Fibroblast of skin of right biceps (primary cell): ENCODE measurements around the gene RIPOR2.
"Not testable (repeated sequence)": the region's sequence is repeated elsewhere in the genome, so short reads cannot be mapped to it uniquely, and the experiment has no call there.

Experiments
- DNase-seq: peaks from one replicate; pipeline ENCODE4 v3.0.0-alpha.2; 2013

Gene RIPOR2

DNA sequence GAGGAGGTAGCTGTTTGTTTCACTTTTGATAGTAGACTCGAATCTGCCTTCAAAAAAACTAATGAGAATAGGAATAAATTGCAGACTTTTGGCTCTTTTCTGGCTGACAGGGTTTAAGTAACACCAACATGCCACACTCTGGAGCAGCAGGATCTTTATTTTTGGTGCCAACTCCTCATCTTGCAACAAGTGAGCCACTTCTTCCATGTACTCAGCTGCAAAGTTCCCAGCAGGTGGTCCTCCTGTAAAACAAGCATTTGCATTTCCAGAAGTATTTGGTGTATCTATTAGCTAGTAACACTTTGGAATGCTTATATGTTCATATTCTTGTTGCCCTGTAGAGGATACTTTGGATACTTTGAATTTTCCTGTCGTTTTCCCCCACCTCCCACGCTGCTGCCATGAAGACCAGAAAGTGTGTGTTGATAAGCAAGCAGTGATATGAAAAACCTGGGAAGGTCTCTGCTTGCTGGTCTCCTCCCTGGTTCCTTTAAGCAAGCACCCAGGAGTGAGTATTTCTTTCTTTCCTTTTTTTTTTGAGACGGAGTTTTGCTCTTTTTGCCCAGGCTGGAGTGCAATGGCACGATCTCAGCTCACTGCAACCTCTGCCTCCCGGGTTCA lies 138.1 kb downstream of the RIPOR2 start:
- DNase-seq = no peak

DNA sequence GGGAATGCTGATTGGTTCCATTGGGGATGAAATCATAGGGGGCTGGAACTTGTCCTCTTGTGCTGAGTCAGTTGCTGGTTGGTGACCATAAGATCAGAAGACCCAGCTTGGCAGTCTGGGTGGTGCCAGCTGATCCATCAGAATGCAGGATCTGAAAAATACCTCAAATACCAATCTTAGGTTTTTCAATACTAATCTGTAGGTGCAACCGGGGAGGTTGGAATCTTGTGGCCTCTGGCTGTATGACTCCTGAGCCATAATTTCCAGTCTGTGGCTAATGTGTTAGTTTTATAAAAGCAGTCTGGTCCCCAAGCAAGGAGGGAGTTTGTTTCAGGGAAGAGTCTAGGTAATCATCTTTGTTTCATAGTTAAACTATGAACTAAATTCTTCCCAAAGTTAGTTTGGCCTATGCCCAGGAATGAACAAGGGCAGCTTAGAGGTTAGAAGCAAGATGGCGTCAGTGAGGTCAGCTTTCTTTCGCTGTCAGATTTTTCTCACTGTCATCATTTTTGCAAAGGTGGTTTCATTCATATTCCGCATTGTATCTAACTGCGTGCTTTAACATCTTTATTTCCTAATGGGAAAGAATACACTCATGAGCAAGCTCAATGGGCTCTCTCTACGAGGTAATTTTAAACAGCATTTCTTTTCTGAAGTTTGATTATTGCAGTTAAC lies 139.0 kb downstream of the RIPOR2 start:
- DNase-seq = peak; percentile 15

GRCh38 chr6:24795106-24795505 lies 140.7 kb downstream of the RIPOR2 start:
- DNase-seq = peak; percentile 63

GRCh38 chr6:24788031-24788665 lies 147.6 kb downstream of the RIPOR2 start:
- DNase-seq = peak; percentile 53

DNA sequence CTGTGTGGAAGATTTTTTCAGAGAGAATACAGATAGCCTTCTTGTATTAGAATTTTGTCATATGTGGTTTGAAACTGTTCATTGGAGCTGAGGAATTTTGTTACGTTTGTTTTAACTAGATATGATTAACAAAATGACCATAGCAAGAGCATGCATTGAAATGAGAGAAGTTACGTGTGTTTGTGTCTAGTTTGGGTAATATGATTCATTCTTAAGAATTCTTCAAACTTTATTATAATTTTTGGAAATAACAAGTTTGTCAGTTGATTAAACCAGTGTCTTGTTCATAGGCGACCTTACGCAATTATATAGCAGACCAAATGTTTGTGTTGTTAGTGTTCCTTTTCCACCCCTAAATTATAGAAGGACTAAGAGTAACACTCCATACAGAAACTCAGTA lies 155.6 kb downstream of the RIPOR2 start:
- peak; percentile 10 for DNase-seq

DNA sequence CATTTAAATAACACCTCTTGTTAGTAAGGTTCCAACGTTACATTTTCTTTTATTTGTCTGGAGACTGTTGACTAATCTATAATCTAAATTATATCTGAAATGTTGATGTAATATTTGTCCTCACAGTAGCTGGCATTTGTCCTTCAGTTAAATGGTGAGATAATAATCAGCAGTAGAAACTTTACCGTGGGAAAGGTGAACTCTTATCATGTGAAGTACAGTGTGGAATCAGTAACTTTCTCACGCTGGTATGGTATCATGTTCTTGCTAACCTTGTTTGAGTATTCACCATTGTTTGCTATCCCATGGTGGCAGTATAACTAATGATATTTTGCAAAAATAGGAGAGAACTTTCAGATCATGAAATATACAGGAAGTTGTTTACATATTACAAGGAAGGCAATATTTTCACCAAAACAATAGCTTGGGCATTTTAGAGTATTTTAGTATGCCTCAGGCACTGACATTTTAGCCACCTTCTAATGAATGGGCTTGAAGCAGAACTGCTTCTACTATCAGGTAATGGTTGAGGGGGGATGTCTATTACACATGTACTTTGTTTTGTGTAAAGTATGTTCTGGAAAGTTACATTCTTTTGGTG lies 156.2 kb downstream of the RIPOR2 start:
- no peak for DNase-seq

GRCh38 chr6:24778878-24779277 lies 156.9 kb downstream of the RIPOR2 start:
- no peak for DNase-seq

GRCh38 chr6:24778121-24778520 lies 157.6 kb downstream of the RIPOR2 start:
- DNase-seq = no peak

- DNase-seq = peak; percentile 10
These were observed 158.5 kb downstream of the RIPOR2 start for GRCh38 chr6:24777227-24777626.

DNA sequence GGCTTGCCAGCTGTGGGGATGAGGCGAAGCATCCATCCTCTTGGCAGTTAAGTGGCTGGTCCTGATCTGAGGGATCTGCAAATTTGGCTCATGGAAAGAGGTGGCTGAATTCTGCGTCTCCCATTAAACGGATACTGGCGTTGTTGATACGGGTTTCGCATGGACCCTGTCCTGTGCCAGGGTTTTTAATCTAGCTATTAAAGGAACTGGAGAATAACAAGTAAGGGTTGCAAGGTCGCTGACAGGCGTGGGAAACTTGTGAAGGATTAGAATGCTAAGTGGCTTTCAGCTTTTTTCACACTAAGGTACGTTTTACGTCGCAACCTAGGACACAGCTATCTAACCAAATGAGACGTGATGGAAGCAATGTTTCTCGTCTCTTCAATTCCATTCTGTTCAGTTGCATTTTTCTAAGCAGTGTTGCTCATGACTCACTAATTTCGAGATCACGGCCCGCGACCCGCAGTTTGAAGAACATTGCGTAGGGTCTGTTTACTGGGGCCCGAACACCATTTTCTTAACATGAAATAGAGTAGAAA lies 160.2 kb downstream of the RIPOR2 start:
- peak; percentile 63 for DNase-seq

GRCh38 chr6:24774696-24775519 lies 160.9 kb downstream of the RIPOR2 start, which contains the start of gene GMNN:
TSS of gene GMNN (plus strand) at chr6:24774937. CDS start at chr6:24777247, 2,310 bp downstream.
- peak; percentile 94 for DNase-seq

DNA sequence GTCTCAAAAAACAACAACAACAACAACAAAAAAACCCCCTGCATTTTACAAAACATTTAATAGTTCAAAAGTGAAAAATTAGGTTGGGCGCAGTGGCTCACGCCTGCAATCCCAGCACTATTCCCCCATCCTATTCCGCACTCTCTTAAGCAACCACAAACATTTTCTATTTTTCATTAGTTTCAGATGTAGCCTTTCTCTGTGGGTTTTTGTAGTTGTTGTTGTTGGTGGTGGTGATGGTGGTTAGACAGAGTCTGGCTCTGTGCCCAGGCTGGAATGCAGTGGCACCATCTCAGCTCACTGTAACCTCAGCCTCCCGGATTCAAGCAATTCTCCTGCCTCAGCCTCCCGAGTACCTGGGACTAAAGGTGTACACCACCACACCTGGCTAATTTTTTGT lies 167.4 kb downstream of the RIPOR2 start:
- DNase-seq = peak; percentile 73

- DNase-seq = peak; percentile 38
These were observed 168.9 kb downstream of the RIPOR2 start for GRCh38 chr6:24766680-24767462.

DNA sequence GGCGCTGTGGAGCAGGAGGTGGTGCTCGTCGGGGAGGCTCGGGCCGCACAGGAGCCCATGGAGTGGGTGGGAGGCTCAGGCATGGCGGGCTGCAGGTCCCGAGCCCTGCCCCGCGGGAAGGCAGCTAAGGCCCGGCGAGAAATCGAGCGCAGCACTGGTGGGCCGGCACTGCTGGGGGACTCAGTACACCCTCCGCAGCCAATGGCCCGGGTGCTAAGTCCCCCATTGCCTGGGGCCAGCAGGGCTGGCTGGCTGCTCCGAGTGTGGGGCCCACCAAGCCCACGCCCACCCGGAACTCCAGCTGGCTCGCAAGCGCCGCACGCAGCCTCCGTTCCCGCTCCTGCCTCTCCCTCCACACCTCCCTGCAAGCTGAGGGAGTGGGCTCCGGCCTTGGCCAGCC lies 169.8 kb downstream of the RIPOR2 start:
- DNase-seq = not testable (repeated sequence)

DNA sequence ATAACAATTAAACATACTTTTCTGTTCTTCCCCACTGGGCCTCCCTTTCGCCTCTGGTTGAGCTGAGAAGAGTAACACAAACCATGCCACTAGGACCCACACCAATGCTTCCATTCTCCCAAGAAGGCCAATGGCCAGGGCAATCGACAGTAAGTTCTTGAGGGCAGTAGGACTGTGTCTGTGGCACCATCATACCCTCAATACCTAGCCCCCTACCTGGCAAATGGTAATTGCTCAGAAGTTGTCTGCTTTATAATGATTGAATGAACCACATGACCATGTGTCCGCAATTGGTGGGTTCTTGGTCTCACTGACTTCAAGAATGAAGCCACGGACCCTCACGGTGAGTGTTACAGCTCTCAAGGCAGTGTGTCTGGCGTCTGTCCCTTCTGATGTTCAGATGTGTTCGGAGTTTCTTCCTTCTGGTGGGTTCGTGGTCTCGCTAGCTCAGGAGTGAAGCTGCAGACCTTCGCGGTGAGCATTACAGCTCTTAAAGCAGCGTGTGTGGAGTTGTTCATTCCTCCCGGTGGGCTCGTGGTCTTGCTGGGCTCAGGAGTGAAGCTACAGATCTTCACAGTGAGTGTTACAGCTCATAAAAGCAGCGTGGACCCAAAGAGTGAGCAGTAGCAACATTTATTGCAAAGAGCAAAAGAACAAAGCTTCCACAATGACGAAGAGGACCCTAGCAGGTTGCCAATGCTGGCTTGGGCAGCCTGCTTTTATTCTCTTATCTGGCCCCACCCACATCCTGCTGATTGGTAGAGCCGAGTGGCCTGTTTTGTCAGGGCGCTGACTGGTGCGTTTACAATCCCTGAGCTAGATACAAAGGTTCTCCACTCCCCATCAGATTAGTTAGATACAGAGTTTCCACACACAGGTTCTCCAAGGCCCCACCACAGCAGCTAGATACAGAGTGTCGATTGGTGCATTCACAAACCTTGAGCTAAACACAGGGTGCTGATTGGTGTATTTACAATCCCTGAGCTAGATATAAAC lies 170.6 kb downstream of the RIPOR2 start:
- not testable (repeated sequence) for DNase-seq

- DNase-seq = no peak
These were observed 172.2 kb downstream of the RIPOR2 start for GRCh38 chr6:24763578-24763977.

DNA sequence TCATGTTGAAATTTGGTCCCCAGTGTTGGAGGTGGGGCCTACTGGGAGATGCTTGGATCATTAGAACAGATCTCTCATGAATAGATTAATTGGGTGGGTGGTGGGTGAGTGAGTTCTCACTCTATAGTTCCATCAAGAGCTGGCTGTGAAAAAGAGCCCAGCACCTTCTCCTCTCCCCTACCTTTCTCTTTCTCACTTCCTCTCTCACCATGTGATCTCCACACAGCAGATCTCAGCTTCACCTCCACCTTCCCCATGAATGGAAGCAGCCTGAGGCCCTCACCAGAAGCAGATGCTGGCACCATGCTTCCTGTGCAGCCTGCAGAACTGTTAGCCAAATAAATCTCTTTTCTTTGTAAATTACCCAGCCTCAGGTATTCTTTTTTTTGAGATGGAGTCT lies 173.9 kb downstream of the RIPOR2 start:
- no peak for DNase-seq

- no peak for DNase-seq
These were observed 174.4 kb downstream of the RIPOR2 start for GRCh38 chr6:24761193-24761835.

GRCh38 chr6:24760210-24760609 lies 175.6 kb downstream of the RIPOR2 start:
- no peak for DNase-seq

GRCh38 chr6:24759718-24760117 lies 176.0 kb downstream of the RIPOR2 start:
- no peak for DNase-seq
